K562 (cell line): ENCODE data around the gene RIOK3. TPM values are rescaled to one million over a fixed set of nuclear protein-coding genes. Genes with fewer than 3 reads are reported as not detected.
A peak's percentile ranks its signal among the peaks of the same experiment; 100 is the strongest.

Experiments
- ATAC-seq: fragments of 200-7000 bp; cut with Tn5 transposase; 3 replicates; pipeline ENCODE4 v1.9.1; 2020; ENCODE audit warnings: moderate library complexity
- BruUV-seq: library from RNA; stranded (reverse); fragments of 400-500 nt; replicated peaks from 2 replicates; lab custom pipeline; 2021; lab: Mats Ljungman, UMichigan
- CTCF ChIA-PET: fragments of 300-600 bp; formaldehyde crosslinking; extraction: SDS; loops from one replicate; lab custom pipeline; 2021; ENCODE audit warnings: low intra/inter-chr PET ratio; lab: Yijun Ruan, JAX
- POLR2A ChIA-PET: fragments of 300-600, 350-650 bp; sonication (Branson Sonifier 250); formaldehyde crosslinking; extraction: SDS; loops from one replicate; lab custom pipeline; 2021; ENCODE audit warnings: antibody characterized with exemption, inconsistent platforms; lab: Yijun Ruan, JAX
- DNase-seq, 4 experiments: peaks; one replicate each; pipeline versions ENCODE4 v3.0.0 to v3.0.0-alpha.2; 2011 to 2018; ENCODE audit warnings: low spot score in 3 of 4, mixed read lengths in 3 of 4; ENCODE audit errors: extremely low read depth in 1 of 4
- FAIRE-seq: peaks from 2 replicates; lab custom pipeline; 2011; peaks lifted over from hg19 to GRCh38; lab: Jason Lieb, UNC
- H2AFZ ChIP-seq: 2 replicates; pipeline ENCODE4 v1.6.0; 2011; ENCODE audit warnings: low read depth, low read length, control low read depth, inconsistent platforms
- H3K27ac ChIP-seq: fragments of 200-600 bp; 3 replicates; pipeline ENCODE4 v1.8.0; 2011; ENCODE audit warnings: low read depth, mild to moderate bottlenecking, control low read depth, inconsistent platforms, low read length, moderate library complexity, mixed read lengths; ENCODE audit errors: extremely low read depth
- H3K27me3 ChIP-seq, 2 experiments: fragments of 300-600 bp in 1 of 2; 2 replicates in 1 of 2; 3 replicates in 1 of 2; pipeline versions ENCODE4 v1.6.0 to v1.8.0; 2011; ENCODE audit warnings: inconsistent platforms in 2 of 2, low read length in 2 of 2, mild to moderate bottlenecking in 1 of 2, mixed read lengths in 1 of 2, moderate library complexity in 1 of 2; ENCODE audit not compliant: control insufficient read depth in 2 of 2, insufficient read depth in 2 of 2
- H3K36me3 ChIP-seq: fragments of 300-600 bp; 3 replicates; pipeline ENCODE4 v1.8.0; 2011; ENCODE audit warnings: mild to moderate bottlenecking, low read length, inconsistent platforms; ENCODE audit not compliant: control insufficient read depth, insufficient read depth
- H3K4me1 ChIP-seq, 2 experiments: fragments of 200-600 bp in 1 of 2; replicated peaks in 1 of 2; 2 replicates in 1 of 2; 3 replicates in 1 of 2; pipeline versions ENCODE4 v1.5.1 to v1.8.0; 2011; ENCODE audit warnings: inconsistent platforms in 2 of 2, low read length in 2 of 2, mild to moderate bottlenecking in 1 of 2, mixed read lengths in 1 of 2, moderate library complexity in 1 of 2; ENCODE audit not compliant: control insufficient read depth in 2 of 2, insufficient read depth in 2 of 2
- H3K4me2 ChIP-seq: 2 replicates; pipeline ENCODE4 v1.6.1; 2011; ENCODE audit warnings: low read length, control low read depth, inconsistent platforms, mixed read lengths; ENCODE audit not compliant: insufficient read depth
- H3K4me3 ChIP-seq: fragments of 200-600 bp; sonication (generic), shearing (Covaris generic); 2 replicates; pipeline ENCODE4 v1.5.1; 2016; ENCODE audit warnings: control low read depth, inconsistent platforms
- H3K79me2 ChIP-seq: fragments of 200-600 bp; 3 replicates; pipeline ENCODE4 v1.8.0; 2011; ENCODE audit warnings: low read length, inconsistent platforms; ENCODE audit not compliant: control insufficient read depth, insufficient read depth
- H3K9ac ChIP-seq, 2 experiments: 2 replicates each; pipeline versions ENCODE4 v1.6.0 to v1.6.1; 2011; ENCODE audit warnings: low read depth in 2 of 2, low read length in 2 of 2, control low read depth in 1 of 2, inconsistent platforms in 1 of 2, mild to moderate bottlenecking in 1 of 2, mixed read lengths in 1 of 2; ENCODE audit not compliant: insufficient read depth in 1 of 2
- H3K9me1 ChIP-seq: one replicate; pipeline ENCODE4 v1.6.0; 2011; ENCODE audit warnings: inconsistent platforms, mild to moderate bottlenecking, low read length, moderate library complexity; ENCODE audit not compliant: control insufficient read depth, insufficient read depth
- H3K9me3 ChIP-seq: replicated peaks from 2 replicates; pipeline ENCODE4 v1.5.1; 2011; ENCODE audit warnings: low read depth, low read length, inconsistent platforms; ENCODE audit not compliant: control insufficient read depth, insufficient read depth
- H4K20me1 ChIP-seq: replicated peaks from 2 replicates; pipeline ENCODE4 v1.6.1; 2011; ENCODE audit warnings: low read length, inconsistent platforms, mixed read lengths; ENCODE audit not compliant: control insufficient read depth, insufficient read depth
- FOS ChIP-seq: IDR thresholded peaks from 3 replicates; pipeline ENCODE4 v1.6.1; 2011; ENCODE audit not compliant: insufficient read length; ENCODE audit errors: extremely low read depth
- L3MBTL2 ChIP-seq: fragments of 450-650 bp; IDR thresholded peaks from 2 replicates; pipeline ENCODE4 v1.6.1; 2016; ENCODE audit warnings: mild to moderate bottlenecking, moderate library complexity
- PTRF ChIP-seq: fragments of 450-650 bp; IDR thresholded peaks from 2 replicates; pipeline ENCODE4 v1.6.1; 2016; ENCODE audit warnings: mild to moderate bottlenecking, missing genetic modification characterization, missing compliant biosample characterization
- ZNF699 ChIP-seq: fragments of 250-450 bp; sonication (Bioruptor Pico); IDR thresholded peaks from 2 replicates; pipeline ENCODE4 v1.8.0; 2021; ENCODE audit warnings: mild to moderate bottlenecking, moderate library complexity; ENCODE audit not compliant: insufficient replicate concordance
- WGBS: fragments of 100-300 bp; shearing (Covaris generic); methylation state at CpG from one replicate; pipeline ENCODE4 v1.1.6; 2016; ENCODE audit warnings: low coverage, mixed read lengths; ENCODE audit not compliant: insufficient coverage; ENCODE audit errors: missing lambda C conversion rate; 5-methylcytosine and 5-hydroxymethylcytosine counted together
- in situ Hi-C: fragments of 300-500 bp; cut with MboI; formaldehyde crosslinking; loops from 4 replicates; pipeline ENCODE4 v1.15.0; 2018; ENCODE audit warnings: inconsistent platforms, mixed read lengths
- intact Hi-C: fragments of 100-400 bp; cut with micrococcal nuclease; formaldehyde crosslinking; loops from 2 replicates; pipeline ENCODE4 v1.14.2; 2022
- polyA plus RNA-seq, 8 experiments: library from polyadenylated mRNA; depleted of rRNA in 4 of 8; stranded (reverse) in 5 of 8; unstranded in 3 of 8; fragments of >200 nt; fragmentation: Nextera tagmentation in 2 of 8; fragmentation: Illumina TruSeq in 1 of 8; extraction: Ambion mirVana in 2 of 8; extraction: Trizol in 1 of 8; gene quantifications; 2 replicates each; pipeline versions ENCODE4 v1.2.1 to v1.2.3, GENCODE V29; 2011 to 2014; ENCODE audit warnings: inconsistent platforms in 1 of 8, missing spikeins in 1 of 8
- total RNA-seq, 7 experiments: library from RNA; depleted of rRNA in 6 of 7; stranded (reverse); fragments of >200 nt in 6 of 7; fragmentation: Illumina TruSeq in 2 of 7; extraction: Trizol in 2 of 7; gene quantifications; 2 replicates each; pipeline versions ENCODE4 v1.2.1 to v1.2.3, GENCODE V29; 2011 to 2021; ENCODE audit warnings: low replicate concordance in 1 of 7
- TF ChIP-seq, protein P1 (sequence below): sonication (generic); formaldehyde crosslinking; IDR thresholded peaks from 2 replicates; pipeline ENCODE4 v1.8.0; 2022; ENCODE audit warnings: mild to moderate bottlenecking, missing genetic modification reagents, borderline replicate concordance
- TF ChIP-seq, protein P2 (sequence below), 2 experiments: fragments of 450-650 bp in 1 of 2; sonication (generic) in 1 of 2; formaldehyde crosslinking in 1 of 2; IDR thresholded peaks; 2 replicates each; pipeline versions ENCODE4 v1.7.1 to v1.9.0; 2016 to 2022; ENCODE audit warnings: inconsistent platforms in 1 of 2, mild to moderate bottlenecking in 1 of 2, missing genetic modification reagents in 1 of 2

Gene RIOK3
- total and polyA plus RNA-seq, 9 of the 15 experiments (the other 6 are each of a cell fraction or from before 2014, with no cell fraction given), result 21.4 to 89.5 (median 62.9) TPM

DNA sequence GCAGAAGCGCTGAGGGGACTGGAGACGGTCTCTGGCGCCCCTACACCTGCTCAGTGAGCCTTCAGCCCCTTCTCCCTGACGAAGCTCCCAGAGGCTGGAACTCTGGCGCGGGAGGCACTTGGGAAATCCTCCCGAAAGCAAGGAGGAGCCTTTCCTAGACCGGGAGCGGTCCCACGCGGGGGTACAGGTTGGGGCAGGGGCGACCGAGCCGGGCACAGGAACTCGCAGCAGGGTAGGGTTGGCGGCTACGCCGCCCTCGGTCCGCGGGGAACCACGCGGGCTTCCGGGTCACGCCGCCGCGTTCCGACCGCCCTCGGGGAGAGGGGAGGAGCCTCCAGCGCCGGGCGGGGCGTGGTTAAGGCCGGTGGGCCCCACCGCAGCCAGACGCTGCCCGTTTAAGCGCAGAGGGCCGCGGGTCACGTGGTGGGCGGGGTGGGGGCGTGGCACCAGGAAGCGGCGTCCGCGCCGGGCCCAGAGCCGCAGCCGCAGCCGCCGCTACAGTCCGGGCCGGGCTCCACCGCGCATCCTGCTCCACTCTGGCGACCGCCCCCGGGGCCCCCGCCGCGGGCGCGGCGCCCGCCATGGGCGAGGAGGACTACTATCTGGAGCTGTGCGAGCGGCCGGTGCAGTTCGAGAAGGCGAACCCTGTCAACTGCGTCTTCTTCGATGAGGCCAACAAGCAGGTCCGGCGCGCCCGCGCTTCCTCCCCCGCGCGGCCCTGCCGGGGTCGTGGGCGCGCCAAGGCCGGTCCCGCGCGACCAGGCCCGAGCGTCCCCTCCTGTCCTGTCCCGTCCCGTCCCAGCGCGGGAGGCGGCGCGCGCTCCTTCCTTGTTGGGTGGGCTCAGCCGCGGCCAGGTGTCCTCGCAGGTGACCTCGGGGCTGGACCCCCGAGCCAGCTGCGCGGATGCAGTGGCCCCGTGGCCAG lies 50.2 kb downstream of the RIOK3 start, which contains the start of gene RMC1 (continued):
- no peak for TF ChIP-seq ZNF699
- TF ChIP-seq, protein P1, sequence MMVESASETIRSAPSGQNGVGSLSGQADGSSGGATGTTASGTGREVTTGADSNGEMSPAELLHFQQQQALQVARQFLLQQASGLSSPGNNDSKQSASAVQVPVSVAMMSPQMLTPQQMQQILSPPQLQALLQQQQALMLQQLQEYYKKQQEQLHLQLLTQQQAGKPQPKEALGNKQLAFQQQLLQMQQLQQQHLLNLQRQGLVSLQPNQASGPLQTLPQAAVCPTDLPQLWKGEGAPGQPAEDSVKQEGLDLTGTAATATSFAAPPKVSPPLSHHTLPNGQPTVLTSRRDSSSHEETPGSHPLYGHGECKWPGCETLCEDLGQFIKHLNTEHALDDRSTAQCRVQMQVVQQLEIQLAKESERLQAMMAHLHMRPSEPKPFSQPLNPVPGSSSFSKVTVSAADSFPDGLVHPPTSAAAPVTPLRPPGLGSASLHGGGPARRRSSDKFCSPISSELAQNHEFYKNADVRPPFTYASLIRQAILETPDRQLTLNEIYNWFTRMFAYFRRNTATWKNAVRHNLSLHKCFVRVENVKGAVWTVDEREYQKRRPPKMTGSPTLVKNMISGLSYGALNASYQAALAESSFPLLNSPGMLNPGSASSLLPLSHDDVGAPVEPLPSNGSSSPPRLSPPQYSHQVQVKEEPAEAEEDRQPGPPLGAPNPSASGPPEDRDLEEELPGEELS (CRISPR knock-in tag), result no peak; the same call in 1 of the 2 replicates
- TF ChIP-seq L3MBTL2, result peak; percentile 98

DNA sequence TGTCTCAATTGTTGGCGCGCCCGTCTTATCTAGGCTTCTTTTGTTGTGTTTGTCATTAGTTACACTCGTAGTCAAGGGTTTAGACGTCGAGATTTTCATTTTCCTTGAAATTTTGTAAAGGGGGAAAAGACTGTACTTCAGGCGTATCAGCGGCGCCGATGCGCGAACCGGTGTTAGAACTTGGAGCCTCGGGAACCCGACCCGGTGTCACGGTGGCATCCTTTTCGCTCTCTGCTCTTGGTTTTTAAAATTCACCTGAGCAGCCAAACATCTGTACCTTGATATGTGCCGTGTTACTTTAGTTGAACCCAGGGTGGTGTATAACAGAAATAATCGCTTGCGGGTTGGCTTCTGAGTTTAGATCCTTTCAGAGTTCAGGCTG lies 50.9 kb downstream of the RIOK3 start:
- peak overlapping the region; percentile 70 for H3K27ac ChIP-seq
- peaks cover 3% of the 10 kb centered on the region for H3K9me1 ChIP-seq
- 0 out of 2 replicates have a peak, but pooled peaks cover 3% of the 10 kb centered on the region for H4K20me1 ChIP-seq
- no TSS peak for BruUV-seq
- peaks cover 20 to 21% of the 10 kb centered on the region in 2 experiments; a peak in 4 of 5 replicates for H3K4me1 ChIP-seq
- no peak for DNase-seq
- no peaks in the 10 kb centered on the region for H3K27me3 ChIP-seq
- H3K4me2 ChIP-seq, result peak overlapping the region; percentile 89
- no peaks in the 10 kb centered on the region for H3K9me3 ChIP-seq
- FAIRE-seq, result no peak
- peaks cover 18% of the 10 kb centered on the region for H3K79me2 ChIP-seq
- ChIA-PET CTCF (no interaction called here), POLR2A (interaction anchor here (0.6 to 1.6 kb wide), 2 partner anchors 12 to 138 kb away, joined by 3 to 5 read pairs; no protein-coding TSS in a partner anchor)
- WGBS, result 2% methylated on average over 21 of the region's 21 CpGs
- no peak for ATAC-seq
- peak overlapping the region; percentile 84 to 92 for H3K9ac ChIP-seq
- in situ Hi-C loops, result loop anchor here (10.0 kb wide), 1 partner anchor 211 kb away; no protein-coding TSS in a partner anchor
- peaks cover 33% of the 10 kb centered on the region for H3K36me3 ChIP-seq
- H3K4me3 ChIP-seq, result peak overlapping the region; percentile 84
- peak overlapping the region; percentile 84 for H2AFZ ChIP-seq
- intact Hi-C loops, result loop anchor here (1.0 to 10.0 kb wide), 6 partner anchors 206 to 707 kb away; partner anchors contain the start of gene CABLES1
- TF ChIP-seq, protein P2, sequence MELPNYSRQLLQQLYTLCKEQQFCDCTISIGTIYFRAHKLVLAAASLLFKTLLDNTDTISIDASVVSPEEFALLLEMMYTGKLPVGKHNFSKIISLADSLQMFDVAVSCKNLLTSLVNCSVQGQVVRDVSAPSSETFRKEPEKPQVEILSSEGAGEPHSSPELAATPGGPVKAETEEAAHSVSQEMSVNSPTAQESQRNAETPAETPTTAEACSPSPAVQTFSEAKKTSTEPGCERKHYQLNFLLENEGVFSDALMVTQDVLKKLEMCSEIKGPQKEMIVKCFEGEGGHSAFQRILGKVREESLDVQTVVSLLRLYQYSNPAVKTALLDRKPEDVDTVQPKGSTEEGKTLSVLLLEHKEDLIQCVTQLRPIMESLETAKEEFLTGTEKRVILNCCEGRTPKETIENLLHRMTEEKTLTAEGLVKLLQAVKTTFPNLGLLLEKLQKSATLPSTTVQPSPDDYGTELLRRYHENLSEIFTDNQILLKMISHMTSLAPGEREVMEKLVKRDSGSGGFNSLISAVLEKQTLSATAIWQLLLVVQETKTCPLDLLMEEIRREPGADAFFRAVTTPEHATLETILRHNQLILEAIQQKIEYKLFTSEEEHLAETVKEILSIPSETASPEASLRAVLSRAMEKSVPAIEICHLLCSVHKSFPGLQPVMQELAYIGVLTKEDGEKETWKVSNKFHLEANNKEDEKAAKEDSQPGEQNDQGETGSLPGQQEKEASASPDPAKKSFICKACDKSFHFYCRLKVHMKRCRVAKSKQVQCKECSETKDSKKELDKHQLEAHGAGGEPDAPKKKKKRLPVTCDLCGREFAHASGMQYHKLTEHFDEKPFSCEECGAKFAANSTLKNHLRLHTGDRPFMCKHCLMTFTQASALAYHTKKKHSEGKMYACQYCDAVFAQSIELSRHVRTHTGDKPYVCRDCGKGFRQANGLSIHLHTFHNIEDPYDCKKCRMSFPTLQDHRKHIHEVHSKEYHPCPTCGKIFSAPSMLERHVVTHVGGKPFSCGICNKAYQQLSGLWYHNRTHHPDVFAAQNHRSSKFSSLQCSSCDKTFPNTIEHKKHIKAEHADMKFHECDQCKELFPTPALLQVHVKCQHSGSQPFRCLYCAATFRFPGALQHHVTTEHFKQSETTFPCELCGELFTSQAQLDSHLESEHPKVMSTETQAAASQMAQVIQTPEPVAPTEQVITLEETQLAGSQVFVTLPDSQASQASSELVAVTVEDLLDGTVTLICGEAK (IDR thresholded peaks at IDR 0.05), result peak; percentile 30; the same call in 1 of the 2 replicates
- TF ChIP-seq, protein P2 (CRISPR knock-in tag; IDR thresholded peaks at IDR 0.05), result no peak
- TF ChIP-seq FOS (no peak), PTRF (tag) (no peak)
